GM23338 (cell line): ENCODE results near the gene RNF103. TPM values are rescaled to one million over a fixed set of nuclear protein-coding genes. Genes with fewer than 3 reads are reported as not detected.
A peak's percentile ranks its signal among the peaks of the same experiment; 100 is the strongest.

ENCODE experiments used
- ATAC-seq: fragments of 200-7000 bp; cut with Tn5 transposase; 3 replicates; pipeline ENCODE4 v1.9.1; 2020
- DNase-seq: peaks from one replicate; pipeline ENCODE4 v3.0.0-alpha.2; 2015; ENCODE audit warnings: low spot score
- H2AFZ ChIP-seq: fragments of 200-600 bp; sonication (generic); 2 replicates; pipeline ENCODE4 v1.8.0; 2016; ENCODE audit warnings: antibody characterized with exemption, mild to moderate bottlenecking, moderate library complexity
- H3F3A ChIP-seq: fragments of 200-600 bp; sonication (generic); replicated peaks from 2 replicates; pipeline ENCODE4 v1.8.0; 2017; ENCODE audit warnings: antibody characterized with exemption, mixed run types, low read depth
- H3K27ac ChIP-seq: fragments of 200-600 bp; sonication (generic); 2 replicates; pipeline ENCODE4 v1.6.1; 2016; ENCODE audit warnings: low read depth
- H3K27me3 ChIP-seq: fragments of 200-600 bp; sonication (generic); 2 replicates; pipeline ENCODE4 v1.8.0; 2016; ENCODE audit warnings: mild to moderate bottlenecking, mixed run types, moderate library complexity; ENCODE audit not compliant: insufficient read depth
- H3K36me3 ChIP-seq: fragments of 200-600 bp; sonication (generic); 2 replicates; pipeline ENCODE4 v1.8.0; 2016; ENCODE audit warnings: mild to moderate bottlenecking; ENCODE audit not compliant: insufficient read depth
- H3K4me1 ChIP-seq: fragments of 200-600 bp; sonication (generic); 2 replicates; pipeline ENCODE4 v1.8.0; 2016; ENCODE audit warnings: mild to moderate bottlenecking, moderate library complexity; ENCODE audit not compliant: insufficient read depth
- H3K4me2 ChIP-seq: fragments of 200-600 bp; sonication (generic); 2 replicates; pipeline ENCODE4 v1.7.1; 2017; ENCODE audit warnings: mixed run types
- H3K4me3 ChIP-seq: fragments of 200-600 bp; sonication (generic); 2 replicates; pipeline ENCODE4 v1.6.1; 2016; ENCODE audit warnings: mixed run types
- H3K79me2 ChIP-seq: fragments of 200-600 bp; sonication (generic); replicated peaks from 2 replicates; pipeline ENCODE4 v1.8.0; 2017; ENCODE audit warnings: mild to moderate bottlenecking; ENCODE audit not compliant: insufficient read depth
- H3K9me2 ChIP-seq: fragments of 200-600 bp; sonication (generic); 2 replicates; pipeline ENCODE4 v1.8.0; 2017; ENCODE audit not compliant: insufficient read depth
- H4K20me1 ChIP-seq: fragments of 200-600 bp; sonication (generic); replicated peaks from 2 replicates; pipeline ENCODE4 v1.8.0; 2017; ENCODE audit warnings: mild to moderate bottlenecking; ENCODE audit not compliant: insufficient read depth
- H3K27ac Mint-ChIP-seq: 2 replicates; pipeline ENCODE4 v1.8.0; 2020; ENCODE audit warnings: inconsistent platforms, mild to moderate bottlenecking, moderate library complexity, mixed read lengths
- H3K27me3 Mint-ChIP-seq: 3 replicates; pipeline ENCODE4 v1.8.0; 2022; ENCODE audit warnings: low read depth, mild to moderate bottlenecking, moderate library complexity, mixed read lengths, inconsistent platforms; ENCODE audit not compliant: insufficient read depth, poor library complexity
- H3K36me3 Mint-ChIP-seq: 3 replicates; pipeline ENCODE4 v1.8.0; 2021; ENCODE audit warnings: low read depth, mild to moderate bottlenecking, inconsistent platforms, moderate library complexity, mixed read lengths
- H3K4me1 Mint-ChIP-seq: 3 replicates; pipeline ENCODE4 v1.8.0; 2020; ENCODE audit warnings: mild to moderate bottlenecking, inconsistent platforms, mixed read lengths
- H3K4me3 Mint-ChIP-seq: 3 replicates; pipeline ENCODE4 v1.8.0; 2021; ENCODE audit warnings: moderate library complexity, mild to moderate bottlenecking, inconsistent platforms, mixed read lengths
- H3K9me3 Mint-ChIP-seq: 3 replicates; pipeline ENCODE4 v1.8.0; 2020; ENCODE audit warnings: moderate library complexity, mild to moderate bottlenecking, inconsistent platforms, mixed read lengths
- CREB1 ChIP-seq: fragments of 250-450 bp; sonication (Bioruptor Pico); IDR thresholded peaks from 2 replicates; pipeline ENCODE4 v1.5.0; 2020; ENCODE audit warnings: low read depth, mild to moderate bottlenecking, moderate library complexity
- JUNB ChIP-seq: IDR thresholded peaks from one replicate; pipeline ENCODE4 v1.6.1; 2016; ENCODE audit warnings: antibody characterized with exemption; ENCODE audit not compliant: unreplicated experiment
- POLR2AphosphoS5 ChIP-seq: IDR thresholded peaks from 2 replicates; pipeline ENCODE4 v1.6.1; 2016; ENCODE audit warnings: antibody characterized with exemption, low read depth
- STAT1 ChIP-seq: IDR thresholded peaks from one replicate; pipeline ENCODE4 v1.6.1; 2016; ENCODE audit warnings: antibody characterized with exemption; ENCODE audit not compliant: unreplicated experiment
- ZNF462 ChIP-seq: fragments of 250-450 bp; sonication (Bioruptor Pico); IDR thresholded peaks from 2 replicates; pipeline ENCODE4 v1.5.0; 2020; ENCODE audit warnings: mild to moderate bottlenecking, moderate library complexity
- long read RNA-seq: library from polyadenylated mRNA; unstranded; transcript quantifications from one replicate; pipeline ENCODE4 v2.0.0, GENCODE V29; 2020; ENCODE audit not compliant: unreplicated experiment
- polyA plus RNA-seq: library from polyadenylated mRNA; unstranded; fragments of >200 nt; fragmentation: Nextera tagmentation; extraction: Ambion mirVana; gene quantifications from 2 replicates; pipeline ENCODE4 v1.2.1, GENCODE V29; 2016
- total RNA-seq: library from RNA; depleted of rRNA; stranded (reverse); fragments of >200 nt; shearing (Covaris generic); gene quantifications from 2 replicates; pipeline ENCODE4 v1.2.3, GENCODE V29; 2014; rRNA removed

Gene RNF103
- total RNA-seq (5.9 and 8.5 TPM in 2 replicates), polyA plus RNA-seq (3.7 and 3.8 TPM in 2 replicates)
- long read RNA-seq, partial matches to known transcripts = 0 of 3 reads
- long read RNA-seq, other reads (novel, unspliced or antisense) = 1 of 3 reads

DNA sequence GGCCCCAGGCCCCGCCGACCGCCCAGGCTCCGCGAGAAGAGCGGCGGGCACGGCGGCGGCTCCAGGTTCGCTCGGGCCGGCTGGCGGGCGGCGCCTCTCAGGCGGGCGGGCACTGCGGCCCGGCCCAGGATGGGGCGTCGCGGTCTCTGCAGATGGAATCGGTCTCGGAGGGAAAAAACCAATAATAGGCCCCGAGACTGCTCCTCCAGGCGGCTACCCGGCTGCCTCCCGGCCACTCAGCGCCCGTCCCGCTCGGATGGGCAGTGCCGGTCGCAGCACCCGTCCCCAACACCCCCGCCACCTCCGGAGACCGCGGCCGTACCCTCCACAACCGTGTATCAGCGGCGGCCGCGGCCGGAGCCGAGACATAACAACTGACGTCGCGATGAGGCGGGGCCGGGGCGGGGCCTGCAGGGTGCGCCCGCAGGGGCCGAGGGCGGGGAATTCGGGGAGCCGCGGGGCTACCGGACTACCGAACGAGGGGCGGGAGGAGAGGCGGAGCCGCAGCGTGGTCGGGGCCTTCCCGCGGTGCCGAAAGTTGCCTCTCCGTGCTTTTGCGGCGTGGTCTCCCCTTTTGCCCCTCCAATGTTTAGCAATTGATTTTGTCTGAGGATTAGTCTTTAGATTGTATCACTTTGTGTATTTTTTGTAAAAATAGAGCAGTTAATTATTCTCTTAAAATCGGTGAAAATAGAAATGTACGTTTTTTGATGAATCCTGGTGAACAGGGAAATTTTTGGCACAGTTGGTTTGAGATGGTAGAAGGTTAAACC, at the start of gene RNF103:
TSS of gene RNF103 (minus strand) at position 372 of the 773 bp plus-strand sequence. CDS start 979 bp downstream, outside the sequence.
- Histone ChIP-seq H3K4me3 (peak within 1 kb of the TSS; percentile 93), H2AFZ (peak within 1 kb of the TSS; percentile 96), H3K4me2 (peak within 1 kb of the TSS; percentile 79), H3K36me3 (no peaks in the 10 kb centered on the region), H3K4me1 (peaks cover 12% of the 10 kb centered on the region; the same call in 1 of the 2 replicates), H3K9me2 (no peaks in the 10 kb centered on the region), H3K27me3 (no peaks in the 10 kb centered on the region), H4K20me1 (no peaks in the 10 kb centered on the region), H3K27ac (peak within 1 kb of the TSS; percentile 88; the same call in 1 of the 2 replicates), H3F3A (no peaks in the 10 kb centered on the region), H3K79me2 (peaks cover 11% of the 10 kb centered on the region; the same call in 1 of the 2 replicates)
- TF ChIP-seq CREB1 (CRISPR knock-in tag) = peak; percentile 71
- no peak for TF ChIP-seq JUNB
- peak; percentile 94 for TF ChIP-seq POLR2AphosphoS5
- Mint-ChIP-seq H3K27me3 (peaks cover 2% of the 10 kb centered on the region), H3K9me3 (no peaks in the 10 kb centered on the region), H3K27ac (peak within 1 kb of the TSS; percentile 86), H3K4me3 (peak within 1 kb of the TSS; percentile 94), H3K36me3 (no peaks in the 10 kb centered on the region), H3K4me1 (peaks cover 9% of the 10 kb centered on the region; the same call in 2 of the 3 replicates)
- peak; percentile 95 for DNase-seq
- ATAC-seq = peak; percentile 92

DNA sequence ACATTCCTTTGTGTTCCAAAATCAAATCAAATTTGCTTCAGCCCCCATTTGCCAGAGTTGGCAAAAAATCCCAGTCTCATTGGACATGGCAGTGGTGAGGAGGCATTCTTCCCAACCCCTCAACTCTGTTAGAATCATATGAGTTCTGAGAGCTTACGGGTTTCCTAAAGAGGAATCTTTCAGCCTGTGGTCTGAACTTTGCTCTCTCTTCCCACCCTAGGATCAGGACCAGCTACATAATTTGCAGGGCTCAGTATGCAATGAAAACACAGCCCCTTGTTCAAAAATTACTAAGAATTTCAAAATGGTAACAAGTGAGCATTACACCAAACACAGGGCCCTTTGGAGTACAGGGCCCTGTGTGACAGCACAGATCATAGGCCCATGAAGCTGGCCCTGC, 49.3 kb upstream of the RNF103 start:
- no peaks in the 10 kb centered on the region for H3K9me2 ChIP-seq
- no peaks in the 10 kb centered on the region for H3K4me1 ChIP-seq
- Mint-ChIP-seq H3K27me3 (peaks cover 2% of the 10 kb centered on the region), H3K36me3 (no peaks in the 10 kb centered on the region), H3K9me3 (peaks cover 14% of the 10 kb centered on the region; the same call in 2 of the 3 replicates), H3K4me3 (no peak overlapping the region), H3K27ac (no peak overlapping the region), H3K4me1 (no peaks in the 10 kb centered on the region)
- no peak overlapping the region for H2AFZ ChIP-seq
- H3K27ac ChIP-seq = no peak overlapping the region
- H3F3A ChIP-seq = no peaks in the 10 kb centered on the region
- TF ChIP-seq ZNF462 (CRISPR knock-in tag) (no peak), STAT1 (no peak)
- DNase-seq (no peak), ATAC-seq (no peak)
- no peak overlapping the region for H3K4me3 ChIP-seq
- no peak overlapping the region for H3K4me2 ChIP-seq
- no peaks in the 10 kb centered on the region for H3K36me3 ChIP-seq
- no peaks in the 10 kb centered on the region for H3K79me2 ChIP-seq
- H4K20me1 ChIP-seq = no peaks in the 10 kb centered on the region
- no peaks in the 10 kb centered on the region for H3K27me3 ChIP-seq
